HPDE6-E6E7 (cell line): Measurements from ENCODE around the gene NEXN.

Experiments used
- DNase-seq: peaks from one replicate; pipeline ENCODE4 v3.0.0; 2011; ENCODE audit warnings: missing footprints; ENCODE audit errors: extremely low spot score

Gene NEXN

GRCh38 chr1:77888081-77888780 lies at the start of gene NEXN:
Gene NEXN (plus strand): TSS chr1:77888624. CDS start chr1:77916107, 27,483 bp downstream.
- DNase-seq = peak; percentile 7

GRCh38 chr1:77841574-77841973 lies 46.9 kb upstream of the NEXN start:
- DNase-seq = no peak

- no peak for DNase-seq
Observed at GRCh38 chr1:77845951-77846350, 42.5 kb upstream of the NEXN start.

GRCh38 chr1:77846966-77847365 lies 41.5 kb upstream of the NEXN start:
- DNase-seq = no peak

- no peak for DNase-seq
Observed at GRCh38 chr1:77847621-77848080, 40.8 kb upstream of the NEXN start.

- no peak for DNase-seq
Observed at GRCh38 chr1:77850082-77850481, 38.3 kb upstream of the NEXN start.

GRCh38 chr1:77857552-77857951 lies 30.9 kb upstream of the NEXN start:
- no peak for DNase-seq

- DNase-seq = no peak
Observed at GRCh38 chr1:77858725-77859124, 29.7 kb upstream of the NEXN start.

- no peak for DNase-seq
Observed at GRCh38 chr1:77859248-77859647, 29.2 kb upstream of the NEXN start.

GRCh38 chr1:77866296-77866695 lies 22.1 kb upstream of the NEXN start:
- DNase-seq = no peak

- DNase-seq = no peak
Observed at GRCh38 chr1:77872645-77873044, 15.8 kb upstream of the NEXN start.

- DNase-seq = no peak
Observed at GRCh38 chr1:77873461-77873860, 15.0 kb upstream of the NEXN start.

GRCh38 chr1:77874804-77875445 lies 13.5 kb upstream of the NEXN start:
- peak; percentile 25 for DNase-seq

GRCh38 chr1:77876884-77877283 lies 11.5 kb upstream of the NEXN start:
- no peak for DNase-seq

GRCh38 chr1:77881061-77881460 lies 7.4 kb upstream of the NEXN start:
- no peak for DNase-seq

GRCh38 chr1:77882411-77882810 lies 6.0 kb upstream of the NEXN start:
- DNase-seq = no peak

GRCh38 chr1:77888781-77889642 lies 588 bp downstream of the NEXN start:
- DNase-seq = peak; percentile 11

GRCh38 chr1:77889671-77890070 lies 1.2 kb downstream of the NEXN start:
- peak; percentile 41 for DNase-seq

- no peak for DNase-seq
Observed at GRCh38 chr1:77891200-77891599, 2.8 kb downstream of the NEXN start.

- no peak for DNase-seq
Observed at GRCh38 chr1:77899647-77900320, 11.4 kb downstream of the NEXN start.

- peak; percentile 20 for DNase-seq
Observed at GRCh38 chr1:77900687-77901293, 12.4 kb downstream of the NEXN start.
